Measurements from ENCODE around the gene DSCAML1.

- TF ChIP-seq EZH2phosphoT487 (IDR thresholded peaks at IDR 0.05; ENCODE audit: borderline replicate concordance) (no peak), POLR2A (IDR thresholded peaks at IDR 0.05; ENCODE audit: borderline replicate concordance, extremely low read depth, insufficient read depth, insufficient read length) (no peak), TCF7L2 (IDR thresholded peaks at IDR 0.05; ENCODE audit: borderline replicate concordance, extremely low read depth, insufficient read depth, insufficient read length) (no peak), EZH2 (IDR thresholded peaks at IDR 0.05) (no peak), ZNF274 (IDR thresholded peaks at IDR 0.05; ENCODE audit: low read depth, low read length) (no peak), RAD21 (IDR thresholded peaks at IDR 0.05; ENCODE audit: low read depth) (no peak), ZFX (IDR thresholded peaks at IDR 0.05) (no peak), YY1 (IDR thresholded peaks at IDR 0.05; ENCODE audit: extremely low read depth, insufficient replicate concordance, low read depth, low read length) (no peak)
- TF ChIP-seq, protein P1, sequence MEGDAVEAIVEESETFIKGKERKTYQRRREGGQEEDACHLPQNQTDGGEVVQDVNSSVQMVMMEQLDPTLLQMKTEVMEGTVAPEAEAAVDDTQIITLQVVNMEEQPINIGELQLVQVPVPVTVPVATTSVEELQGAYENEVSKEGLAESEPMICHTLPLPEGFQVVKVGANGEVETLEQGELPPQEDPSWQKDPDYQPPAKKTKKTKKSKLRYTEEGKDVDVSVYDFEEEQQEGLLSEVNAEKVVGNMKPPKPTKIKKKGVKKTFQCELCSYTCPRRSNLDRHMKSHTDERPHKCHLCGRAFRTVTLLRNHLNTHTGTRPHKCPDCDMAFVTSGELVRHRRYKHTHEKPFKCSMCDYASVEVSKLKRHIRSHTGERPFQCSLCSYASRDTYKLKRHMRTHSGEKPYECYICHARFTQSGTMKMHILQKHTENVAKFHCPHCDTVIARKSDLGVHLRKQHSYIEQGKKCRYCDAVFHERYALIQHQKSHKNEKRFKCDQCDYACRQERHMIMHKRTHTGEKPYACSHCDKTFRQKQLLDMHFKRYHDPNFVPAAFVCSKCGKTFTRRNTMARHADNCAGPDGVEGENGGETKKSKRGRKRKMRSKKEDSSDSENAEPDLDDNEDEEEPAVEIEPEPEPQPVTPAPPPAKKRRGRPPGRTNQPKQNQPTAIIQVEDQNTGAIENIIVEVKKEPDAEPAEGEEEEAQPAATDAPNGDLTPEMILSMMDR (IDR thresholded peaks at IDR 0.05 in 2 of 3, conservative IDR thresholded peaks at IDR 0.05 in 1 of 3; ENCODE audit: borderline replicate concordance in 1 of 3, insufficient read depth in 1 of 3, low read depth in 2 of 3, low read length in 2 of 3) = no peak
- TF ChIP-seq, protein P2, sequence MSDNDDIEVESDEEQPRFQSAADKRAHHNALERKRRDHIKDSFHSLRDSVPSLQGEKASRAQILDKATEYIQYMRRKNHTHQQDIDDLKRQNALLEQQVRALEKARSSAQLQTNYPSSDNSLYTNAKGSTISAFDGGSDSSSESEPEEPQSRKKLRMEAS (IDR thresholded peaks at IDR 0.05) = no peak
- TF ChIP-seq, protein P3, sequence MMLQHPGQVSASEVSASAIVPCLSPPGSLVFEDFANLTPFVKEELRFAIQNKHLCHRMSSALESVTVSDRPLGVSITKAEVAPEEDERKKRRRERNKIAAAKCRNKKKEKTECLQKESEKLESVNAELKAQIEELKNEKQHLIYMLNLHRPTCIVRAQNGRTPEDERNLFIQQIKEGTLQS (IDR thresholded peaks at IDR 0.05) = no peak
Measured at GRCh38 chr11:117600234-117600783, 196.7 kb downstream of the DSCAML1 start.

All from HCT116 (cell line).